Tibial nerve (tissue), 4 donors: ENCODE data around the gene SBK3.

Source experiments
- CTCF ChIP-seq, 5 experiments: fragments of 200-600 bp in 3 of 5; fragments of 450-650 bp in 2 of 5; sonication (generic) in 3 of 5; IDR thresholded peaks; one replicate each; pipeline ENCODE4 v1.5.1; 2016 to 2019; ENCODE audit warnings: antibody characterized with exemption in 5 of 5, mild to moderate bottlenecking in 3 of 5, moderate library complexity in 2 of 5
- EP300 ChIP-seq, 2 donors: sonication (generic); formaldehyde crosslinking; IDR thresholded peaks; one replicate each; pipeline ENCODE4 v1.6.1; 2017; ENCODE audit warnings: antibody characterized with exemption in 2 of 2, mild to moderate bottlenecking in 1 of 2
- POLR2A ChIP-seq, 2 donors: fragments of 450-650 bp; IDR thresholded peaks; one replicate each; pipeline ENCODE4 v1.6.1; 2017; ENCODE audit warnings: antibody characterized with exemption in 2 of 2, mild to moderate bottlenecking in 2 of 2, moderate library complexity in 2 of 2

- no peak for TF ChIP-seq CTCF (IDR thresholded peaks at IDR 0.05)
- TF ChIP-seq EP300 (IDR thresholded peaks at IDR 0.05) = no peak
- no peak for TF ChIP-seq POLR2A (IDR thresholded peaks at IDR 0.05)
These were observed 47.9 kb upstream of the SBK3 start for GRCh38 chr19:55593096-55593772.
